B cell (primary cell): ENCODE measurements around the gene RNU5B-1.

Source experiments
- CTCF ChIP-seq: fragments of 200-600 bp; IDR thresholded peaks from one replicate; pipeline ENCODE4 v1.8.0; 2022; ENCODE audit warnings: antibody characterized with exemption, mild to moderate bottlenecking
- EZH2 ChIP-seq: IDR thresholded peaks from 2 replicates; pipeline ENCODE4 v1.6.1; 2012; ENCODE audit warnings: borderline replicate concordance, low read depth, mild to moderate bottlenecking, moderate library complexity, low read length; ENCODE audit not compliant: insufficient read depth, poor library complexity, severe bottlenecking

DNA sequence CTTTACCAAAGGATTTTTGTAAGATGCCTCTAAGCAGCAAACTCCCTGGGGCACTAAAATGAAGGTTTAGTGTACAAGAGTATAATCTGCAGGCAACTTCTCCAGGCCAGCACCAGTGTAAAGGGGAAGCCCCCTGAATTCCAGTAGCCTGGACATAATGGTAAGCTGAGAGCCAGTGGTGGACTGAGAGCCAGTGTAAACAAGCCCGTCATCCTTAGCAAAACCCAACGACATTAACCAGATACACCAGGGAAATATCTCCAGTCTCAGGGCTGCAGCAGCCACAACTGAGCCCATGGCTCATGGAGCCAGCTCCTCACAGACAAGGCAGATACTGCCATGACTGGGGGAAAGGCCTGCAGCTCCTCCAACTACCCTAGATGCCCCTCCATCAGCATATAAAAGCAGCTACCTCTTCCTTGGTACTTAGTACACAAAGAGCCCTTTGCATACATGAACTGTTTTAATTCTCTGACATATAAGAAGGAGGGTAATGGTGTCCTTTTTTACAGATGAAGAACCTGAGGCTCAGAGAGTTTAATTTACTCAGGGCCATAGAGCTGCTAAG lies 39.5 kb upstream of the RNU5B-1 start:
- TF ChIP-seq CTCF = no peak
- no peak for TF ChIP-seq EZH2
